OCI-LY7 (cell line): ENCODE results near the gene BMPR2. TPM values are rescaled to one million over a fixed set of nuclear protein-coding genes. Genes with fewer than 3 reads are reported as not detected.

ENCODE experiments used
- BruUV-seq: library from RNA; stranded (reverse); fragments of 400-500 nt; replicated peaks from 2 replicates; lab custom pipeline; 2021; lab: Mats Ljungman, UMichigan
- CTCF ChIA-PET: fragments of 300-600 bp; sonication (Branson Sonifier 250); formaldehyde crosslinking; loops from one replicate; lab custom pipeline; 2022; ENCODE audit warnings: antibody characterized with exemption; ENCODE audit not compliant: unreplicated experiment; lab: Charles Lee
- POLR2A ChIA-PET: fragments of 300-600 bp; sonication (Branson Sonifier 250); formaldehyde crosslinking; loops from one replicate; lab custom pipeline; 2022; ENCODE audit warnings: antibody characterized with exemption; lab: Charles Lee
- DNase-seq: peaks from one replicate; pipeline ENCODE4 v3.0.0-alpha.2; 2015; ENCODE audit warnings: low spot score
- H2AFZ ChIP-seq: fragments of 200-600 bp; sonication (generic), shearing (Covaris generic); 2 replicates; pipeline ENCODE4 v1.6.1; 2014; ENCODE audit warnings: mild to moderate bottlenecking, antibody characterized with exemption, low read length, moderate library complexity
- H3K27ac ChIP-seq: fragments of 200-600 bp; sonication (generic); 2 replicates; pipeline ENCODE4 v1.5.1; 2014; ENCODE audit warnings: mixed run types, low read depth, mild to moderate bottlenecking, moderate library complexity, low read length, inconsistent platforms; ENCODE audit not compliant: poor library complexity, severe bottlenecking
- H3K36me3 ChIP-seq: fragments of 200-600 bp; sonication (generic); 2 replicates; pipeline ENCODE4 v1.6.1; 2014; ENCODE audit warnings: mild to moderate bottlenecking, antibody characterized with exemption, low read length, moderate library complexity, mixed read lengths; ENCODE audit not compliant: insufficient read depth
- H3K4me1 ChIP-seq: fragments of 200-600 bp; sonication (generic); 2 replicates; pipeline ENCODE4 v1.5.1; 2014; ENCODE audit warnings: mild to moderate bottlenecking, low read length; ENCODE audit not compliant: insufficient read depth, poor library complexity, severe bottlenecking
- H3K4me2 ChIP-seq: fragments of 200-600 bp; sonication (generic); 2 replicates; pipeline ENCODE4 v1.6.1; 2014; ENCODE audit warnings: mild to moderate bottlenecking, low read length
- H3K4me3 ChIP-seq: fragments of 200-600 bp; sonication (generic); 2 replicates; pipeline ENCODE4 v1.5.1; 2014; ENCODE audit warnings: mild to moderate bottlenecking, low read depth, low read length; ENCODE audit not compliant: poor library complexity, severe bottlenecking
- H3K79me2 ChIP-seq: fragments of 200-600 bp; sonication (generic); 2 replicates; pipeline ENCODE4 v1.6.1; 2016; ENCODE audit warnings: low read depth, mild to moderate bottlenecking, low read length, moderate library complexity, mixed read lengths; ENCODE audit not compliant: insufficient read depth
- H3K9me2 ChIP-seq: fragments of 200-600 bp; sonication (generic); 2 replicates; pipeline ENCODE4 v1.6.1; 2016; ENCODE audit warnings: mild to moderate bottlenecking, low read length, mixed read lengths; ENCODE audit not compliant: insufficient read depth
- H3K9me3 ChIP-seq: fragments of 200-600 bp; sonication (generic); 2 replicates; pipeline ENCODE4 v1.6.1; 2014; ENCODE audit warnings: mild to moderate bottlenecking, mixed run types, low read length, mixed read lengths
- H4K20me1 ChIP-seq: fragments of 200-600 bp; sonication (generic); 2 replicates; pipeline ENCODE4 v1.6.1; 2014; ENCODE audit warnings: mild to moderate bottlenecking, antibody characterized with exemption, low read length, moderate library complexity, mixed read lengths; ENCODE audit not compliant: insufficient read depth
- EZH2phosphoT487 ChIP-seq: fragments of 200-600 bp; sonication (generic); IDR thresholded peaks from 2 replicates; pipeline ENCODE4 v1.6.1; 2018; ENCODE audit warnings: low read depth, borderline replicate concordance, mild to moderate bottlenecking, mixed run types, antibody characterized with exemption, low read length, moderate library complexity, mixed read lengths
- intact Hi-C: fragments of 100-400 bp; cut with micrococcal nuclease; formaldehyde crosslinking; loops from one replicate; pipeline ENCODE4 v1.10.0; 2022; ENCODE audit not compliant: unreplicated experiment
- total RNA-seq, 2 experiments: library from RNA; depleted of rRNA in 1 of 2; stranded (reverse); fragments of >200 nt in 1 of 2; shearing (Covaris generic) in 1 of 2; gene quantifications; 2 replicates each; pipeline ENCODE4 v1.2.3, GENCODE V29; 2014 to 2022
- TF ChIP-seq, protein P1 (sequence below): fragments of 200-600 bp; sonication (generic); conservative IDR thresholded peaks from 2 replicates; pipeline ENCODE4 v1.5.1; 2014; ENCODE audit warnings: mild to moderate bottlenecking, antibody characterized with exemption, low read length, moderate library complexity, mixed read lengths

BMPR2 gene
- total RNA-seq, 2 experiments from 2014 or later, result 4.3 to 14.7 TPM

DNA sequence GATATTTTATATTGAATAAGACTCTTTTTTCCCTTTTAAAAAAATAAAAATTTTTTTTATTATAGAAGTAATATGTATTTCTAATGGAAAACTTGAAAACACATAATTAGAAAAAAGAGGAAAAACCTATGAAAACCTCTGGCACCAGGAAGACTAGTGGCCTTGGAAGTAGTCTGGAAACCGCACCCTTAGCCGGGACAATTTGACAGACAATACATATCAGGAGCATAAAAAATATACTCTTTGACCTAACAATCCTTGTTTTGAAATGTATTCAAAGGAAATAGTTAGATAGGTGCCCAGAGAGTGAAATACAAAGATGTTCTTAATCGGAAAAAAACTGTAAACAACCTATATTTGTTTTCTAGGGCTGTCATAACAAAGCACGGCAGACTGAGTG, 223.8 kb downstream of the BMPR2 start:
- no peak overlapping the region for H3K4me2 ChIP-seq
- no TSS peak for BruUV-seq
- no peak for TF ChIP-seq EZH2phosphoT487
- TF ChIP-seq, protein P1, sequence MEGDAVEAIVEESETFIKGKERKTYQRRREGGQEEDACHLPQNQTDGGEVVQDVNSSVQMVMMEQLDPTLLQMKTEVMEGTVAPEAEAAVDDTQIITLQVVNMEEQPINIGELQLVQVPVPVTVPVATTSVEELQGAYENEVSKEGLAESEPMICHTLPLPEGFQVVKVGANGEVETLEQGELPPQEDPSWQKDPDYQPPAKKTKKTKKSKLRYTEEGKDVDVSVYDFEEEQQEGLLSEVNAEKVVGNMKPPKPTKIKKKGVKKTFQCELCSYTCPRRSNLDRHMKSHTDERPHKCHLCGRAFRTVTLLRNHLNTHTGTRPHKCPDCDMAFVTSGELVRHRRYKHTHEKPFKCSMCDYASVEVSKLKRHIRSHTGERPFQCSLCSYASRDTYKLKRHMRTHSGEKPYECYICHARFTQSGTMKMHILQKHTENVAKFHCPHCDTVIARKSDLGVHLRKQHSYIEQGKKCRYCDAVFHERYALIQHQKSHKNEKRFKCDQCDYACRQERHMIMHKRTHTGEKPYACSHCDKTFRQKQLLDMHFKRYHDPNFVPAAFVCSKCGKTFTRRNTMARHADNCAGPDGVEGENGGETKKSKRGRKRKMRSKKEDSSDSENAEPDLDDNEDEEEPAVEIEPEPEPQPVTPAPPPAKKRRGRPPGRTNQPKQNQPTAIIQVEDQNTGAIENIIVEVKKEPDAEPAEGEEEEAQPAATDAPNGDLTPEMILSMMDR, result no peak

GRCh38 chr2:202604699-202605098, 228.6 kb downstream of the BMPR2 start:
- Histone ChIP-seq H3K79me2 (no peaks in the 10 kb centered on the region), H3K4me1 (no peaks in the 10 kb centered on the region), H4K20me1 (no peaks in the 10 kb centered on the region), H3K4me3 (no peak overlapping the region), H3K4me2 (no peak overlapping the region), H3K27ac (no peak overlapping the region), H3K9me2 (no peaks in the 10 kb centered on the region), H2AFZ (no peak overlapping the region), H3K9me3 (no peaks in the 10 kb centered on the region), H3K36me3 (no peaks in the 10 kb centered on the region)
- BruUV-seq, result no TSS peak
- TF ChIP-seq, protein P1, result no peak
- no peak for TF ChIP-seq EZH2phosphoT487
- DNase-seq, result no peak
- ChIA-PET CTCF (no interaction called here), POLR2A (no interaction called here)
- intact Hi-C loops, result no loop called here

More for the DNA sequence above, 223.8 kb downstream of the BMPR2 start:
- Histone ChIP-seq H3K4me1 (no peaks in the 10 kb centered on the region), H4K20me1 (no peaks in the 10 kb centered on the region), H3K79me2 (no peaks in the 10 kb centered on the region), H3K27ac (no peak overlapping the region), H3K9me2 (no peaks in the 10 kb centered on the region), H3K36me3 (no peaks in the 10 kb centered on the region), H3K4me3 (no peak overlapping the region), H3K9me3 (no peaks in the 10 kb centered on the region), H2AFZ (no peak overlapping the region)
- intact Hi-C loops, result no loop called here
- ChIA-PET CTCF (no interaction called here), POLR2A (interaction anchor here (0.6 kb wide), 1 partner anchor 137 kb away, joined by 5 read pairs; no protein-coding TSS in a partner anchor)
- no peak for DNase-seq

DNA sequence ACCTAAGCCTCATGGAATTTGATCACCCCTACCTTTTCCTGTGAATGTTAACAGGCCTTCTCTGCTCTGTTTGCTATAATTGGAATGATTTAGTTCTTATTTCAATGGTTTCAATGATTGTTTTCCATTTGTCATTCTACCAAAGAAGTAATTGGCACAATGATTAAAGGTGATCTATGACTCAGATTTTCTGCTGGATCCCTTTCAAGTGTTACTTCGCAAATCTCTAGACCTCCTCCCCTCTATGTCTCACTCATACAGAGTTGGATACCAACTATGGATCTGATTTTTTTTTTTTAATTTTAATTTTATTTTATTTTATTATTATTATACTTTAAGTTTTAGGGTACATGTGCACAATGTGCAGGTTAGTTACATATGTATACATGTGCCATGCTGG, 229.0 kb downstream of the BMPR2 start:
- no peak for DNase-seq
- intact Hi-C loops, result no loop called here
- TF ChIP-seq, protein P1, result no peak
- TF ChIP-seq EZH2phosphoT487, result no peak
- H3K4me2 ChIP-seq, result no peak overlapping the region
- no peaks in the 10 kb centered on the region for H4K20me1 ChIP-seq
- no peak overlapping the region for H3K4me3 ChIP-seq
- H3K9me3 ChIP-seq, result no peaks in the 10 kb centered on the region
- ChIA-PET POLR2A (no interaction called here), CTCF (no interaction called here)
- no peak overlapping the region for H2AFZ ChIP-seq
- H3K79me2 ChIP-seq, result no peaks in the 10 kb centered on the region
- H3K27ac ChIP-seq, result no peak overlapping the region
- H3K4me1 ChIP-seq, result no peaks in the 10 kb centered on the region
- no peaks in the 10 kb centered on the region for H3K36me3 ChIP-seq
- no TSS peak for BruUV-seq
- H3K9me2 ChIP-seq, result no peaks in the 10 kb centered on the region
